GM12874 (cell line): ENCODE data around the gene AP4S1.

Source experiments
- CTCF ChIP-seq: IDR thresholded peaks from 2 replicates; pipeline ENCODE4 v1.5.1; 2011; ENCODE audit warnings: low read depth, mild to moderate bottlenecking, control low read depth, low read length, moderate library complexity; ENCODE audit not compliant: insufficient read depth

Gene AP4S1

GRCh38 chr14:31109257-31109656 is 83.8 kb downstream of the AP4S1 start:
- no peak for TF ChIP-seq CTCF

- TF ChIP-seq CTCF: no peak
Measured at GRCh38 chr14:31110872-31111271, 85.4 kb downstream of the AP4S1 start.

GRCh38 chr14:31113794-31114193 is 88.3 kb downstream of the AP4S1 start:
- no peak for TF ChIP-seq CTCF

GRCh38 chr14:31118892-31119291 is 93.4 kb downstream of the AP4S1 start:
- no peak for TF ChIP-seq CTCF

GRCh38 chr14:31122098-31122611 is 96.7 kb downstream of the AP4S1 start:
- no peak for TF ChIP-seq CTCF

- TF ChIP-seq CTCF: no peak
Measured at GRCh38 chr14:31122921-31123320, 97.5 kb downstream of the AP4S1 start.

- TF ChIP-seq CTCF: no peak
Measured at GRCh38 chr14:31124197-31124596, 98.7 kb downstream of the AP4S1 start.
